Measurements from ENCODE around the gene VN1R2.
"Not testable (repeated sequence)": the region's sequence is repeated elsewhere in the genome, so short reads cannot be mapped to it uniquely, and the experiment has no call there.

Gene VN1R2, protein sequence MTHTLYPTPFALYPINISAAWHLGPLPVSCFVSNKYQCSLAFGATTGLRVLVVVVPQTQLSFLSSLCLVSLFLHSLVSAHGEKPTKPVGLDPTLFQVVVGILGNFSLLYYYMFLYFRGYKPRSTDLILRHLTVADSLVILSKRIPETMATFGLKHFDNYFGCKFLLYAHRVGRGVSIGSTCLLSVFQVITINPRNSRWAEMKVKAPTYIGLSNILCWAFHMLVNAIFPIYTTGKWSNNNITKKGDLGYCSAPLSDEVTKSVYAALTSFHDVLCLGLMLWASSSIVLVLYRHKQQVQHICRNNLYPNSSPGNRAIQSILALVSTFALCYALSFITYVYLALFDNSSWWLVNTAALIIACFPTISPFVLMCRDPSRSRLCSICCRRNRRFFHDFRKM

DNA sequence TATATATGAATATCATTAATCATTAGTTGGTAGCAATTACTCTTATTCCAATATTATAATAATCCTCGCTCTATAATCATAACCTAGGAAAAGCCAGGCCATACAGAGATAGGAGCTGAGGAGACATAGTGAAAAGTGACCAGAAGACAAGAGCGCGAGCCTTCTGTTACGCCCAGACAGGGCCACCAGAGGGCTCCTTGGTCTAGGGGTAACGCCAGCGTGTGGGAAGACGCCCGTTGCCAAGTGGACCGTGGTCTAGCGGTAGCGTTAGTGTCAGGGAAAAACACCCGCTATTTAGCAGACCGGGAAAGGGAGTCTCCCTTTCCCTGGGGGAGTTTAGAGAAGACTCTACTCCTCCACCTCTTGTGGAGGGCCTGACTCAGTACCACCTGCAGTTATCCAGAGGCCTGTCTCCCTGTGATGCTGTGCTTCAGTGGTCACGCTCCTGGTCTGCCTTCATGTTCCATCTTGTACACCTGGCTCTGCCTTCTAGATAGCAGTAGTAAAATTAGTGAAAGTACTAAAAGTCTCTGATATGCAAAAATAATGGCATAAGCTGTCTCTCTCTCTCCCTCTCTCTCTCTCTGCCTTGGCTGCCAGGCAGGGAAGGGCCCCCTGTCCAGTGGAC lies at the start of gene VN1R2:
Gene VN1R2, plus strand, starts transcription at position 578 of the 628 bp plus-strand sequence. CDS start 84 bp downstream, outside the sequence.
- DNase-seq: not testable (repeated sequence)

DNA sequence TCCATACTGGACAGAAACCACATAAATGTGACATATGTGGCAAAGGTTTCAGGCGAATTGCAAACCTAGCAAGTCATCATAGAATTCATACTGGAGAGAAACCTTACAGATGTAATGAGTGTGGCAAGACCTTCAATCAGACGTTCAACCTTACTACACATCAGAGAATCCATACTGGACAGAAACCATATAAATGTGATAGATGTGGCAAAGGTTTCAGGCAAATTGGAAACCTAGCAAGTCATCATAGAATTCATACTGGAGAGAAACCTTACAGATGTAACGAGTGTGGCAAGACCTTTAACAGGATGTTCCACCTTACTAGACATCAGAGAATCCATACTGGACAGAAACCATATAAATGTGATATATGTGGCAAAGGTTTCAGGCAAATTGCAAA lies 46.5 kb upstream of the VN1R2 start:
- not testable (repeated sequence) for DNase-seq

DNA sequence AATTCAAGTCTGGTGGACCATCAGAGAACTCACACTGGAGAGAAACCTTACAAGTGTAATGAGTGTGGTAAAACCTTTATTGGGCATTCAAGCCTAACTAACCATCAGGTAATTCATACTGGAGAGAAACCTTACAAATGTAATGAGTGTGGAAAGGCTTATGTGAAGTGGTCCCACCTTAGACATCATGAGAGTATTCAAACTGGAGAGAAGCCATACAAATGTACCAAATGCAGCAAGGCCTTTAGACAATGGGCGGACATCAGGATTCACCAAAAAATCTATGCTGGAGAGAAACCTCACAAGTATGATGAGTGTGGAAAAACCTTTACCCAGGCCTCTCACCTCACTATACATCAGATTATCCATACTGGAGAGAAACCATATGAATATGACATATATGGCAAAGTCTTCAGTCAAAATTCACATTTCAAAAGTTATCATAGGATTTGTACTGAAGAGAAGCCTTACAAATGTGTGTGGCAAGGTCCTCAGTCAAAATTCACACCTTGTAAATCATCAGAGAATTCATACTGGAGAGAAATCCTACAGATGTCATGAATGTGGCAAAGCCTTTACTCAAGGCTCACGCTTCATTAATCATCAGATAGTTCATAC lies 45.3 kb upstream of the VN1R2 start:
- DNase-seq: no peak

DNA sequence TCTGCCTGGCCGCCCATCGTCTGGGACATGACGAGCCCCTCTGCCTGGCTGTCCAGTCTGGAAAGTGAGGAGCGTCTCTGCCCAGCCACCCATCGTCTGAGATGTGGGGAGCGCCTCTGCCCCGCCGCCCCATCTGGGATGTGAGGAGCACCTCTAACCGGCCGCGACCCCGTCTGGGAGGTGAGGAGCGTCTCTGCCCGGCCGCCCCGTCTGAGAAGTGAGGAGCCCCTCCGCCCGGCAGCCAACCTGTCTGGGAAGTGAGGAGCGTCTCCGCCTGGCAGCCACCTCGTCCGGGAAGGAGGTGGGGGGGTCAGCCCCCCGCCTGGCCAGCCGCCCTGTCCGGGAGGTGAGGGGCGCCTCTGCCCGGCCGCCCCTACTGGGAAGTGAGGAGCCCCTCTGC lies 35.4 kb upstream of the VN1R2 start:
- not testable (repeated sequence) for DNase-seq

DNA sequence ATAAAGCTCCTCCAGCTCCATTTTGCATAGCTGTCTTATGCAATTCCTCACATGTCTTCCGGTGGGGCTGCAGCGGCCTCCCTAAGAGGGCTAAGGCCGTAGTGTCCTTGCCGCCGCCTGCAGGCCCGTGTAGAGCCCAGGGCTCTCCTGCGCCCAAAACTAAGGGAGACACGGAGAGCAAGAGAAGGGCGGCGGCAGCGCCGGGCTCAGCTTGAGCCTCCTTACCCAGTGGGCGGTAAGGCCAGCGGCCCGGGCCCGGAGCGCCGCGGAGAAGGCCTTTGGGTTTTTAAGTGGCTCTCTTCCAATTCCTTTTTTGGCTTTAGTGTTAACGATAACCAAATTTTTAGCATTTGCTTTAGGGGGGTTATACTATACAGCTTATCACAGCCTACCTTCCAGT lies 33.5 kb upstream of the VN1R2 start:
- no peak for DNase-seq

DNA sequence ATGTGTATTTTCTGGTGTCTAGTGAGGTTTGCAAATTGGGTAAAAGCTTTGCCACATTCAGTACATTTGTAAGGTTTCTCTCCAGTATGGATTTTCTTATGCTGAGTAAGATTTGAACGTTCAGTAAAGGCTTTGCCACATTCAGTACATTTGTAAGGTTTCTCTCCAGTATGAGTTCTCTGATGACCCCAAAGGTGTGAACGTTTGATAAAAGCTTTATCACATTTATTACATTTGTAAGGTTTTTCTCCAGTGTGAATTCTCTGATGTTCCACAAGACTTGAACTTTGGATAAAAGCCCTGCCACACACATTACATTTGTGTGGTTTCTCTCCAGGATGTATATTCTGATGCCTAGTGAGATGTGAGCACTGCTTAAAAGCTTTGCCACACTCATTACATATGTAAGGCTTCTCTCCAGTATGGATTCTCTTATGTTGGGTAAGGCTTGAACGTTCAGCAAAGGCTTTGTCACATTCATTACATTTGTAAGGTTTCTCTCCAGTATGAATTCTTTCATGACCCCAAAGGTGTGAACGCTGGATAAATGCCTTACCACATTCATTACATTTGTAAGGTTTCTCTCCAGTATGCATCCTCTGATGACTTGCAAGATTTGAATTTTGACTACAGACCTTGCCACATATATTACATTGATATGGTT lies 20.8 kb upstream of the VN1R2 start:
- DNase-seq: no peak

DNA sequence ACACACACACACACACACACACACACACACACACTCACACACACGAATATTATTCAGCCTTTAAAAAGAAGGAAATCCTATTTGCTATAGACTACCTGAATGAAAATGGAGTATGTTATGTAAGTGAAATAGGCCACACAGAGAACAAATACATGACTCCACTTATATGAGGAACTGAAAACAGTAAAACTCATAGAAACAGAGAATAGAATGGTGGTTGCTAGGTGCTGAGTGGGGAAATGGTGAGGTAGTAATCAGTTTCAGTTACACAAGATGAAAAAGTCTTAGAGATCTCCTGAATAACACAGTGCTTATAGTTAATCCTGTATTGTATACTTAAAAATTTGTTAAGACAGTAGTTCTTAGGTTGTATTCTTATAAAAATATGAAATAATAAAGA lies 11.6 kb upstream of the VN1R2 start:
- no peak for DNase-seq

DNA sequence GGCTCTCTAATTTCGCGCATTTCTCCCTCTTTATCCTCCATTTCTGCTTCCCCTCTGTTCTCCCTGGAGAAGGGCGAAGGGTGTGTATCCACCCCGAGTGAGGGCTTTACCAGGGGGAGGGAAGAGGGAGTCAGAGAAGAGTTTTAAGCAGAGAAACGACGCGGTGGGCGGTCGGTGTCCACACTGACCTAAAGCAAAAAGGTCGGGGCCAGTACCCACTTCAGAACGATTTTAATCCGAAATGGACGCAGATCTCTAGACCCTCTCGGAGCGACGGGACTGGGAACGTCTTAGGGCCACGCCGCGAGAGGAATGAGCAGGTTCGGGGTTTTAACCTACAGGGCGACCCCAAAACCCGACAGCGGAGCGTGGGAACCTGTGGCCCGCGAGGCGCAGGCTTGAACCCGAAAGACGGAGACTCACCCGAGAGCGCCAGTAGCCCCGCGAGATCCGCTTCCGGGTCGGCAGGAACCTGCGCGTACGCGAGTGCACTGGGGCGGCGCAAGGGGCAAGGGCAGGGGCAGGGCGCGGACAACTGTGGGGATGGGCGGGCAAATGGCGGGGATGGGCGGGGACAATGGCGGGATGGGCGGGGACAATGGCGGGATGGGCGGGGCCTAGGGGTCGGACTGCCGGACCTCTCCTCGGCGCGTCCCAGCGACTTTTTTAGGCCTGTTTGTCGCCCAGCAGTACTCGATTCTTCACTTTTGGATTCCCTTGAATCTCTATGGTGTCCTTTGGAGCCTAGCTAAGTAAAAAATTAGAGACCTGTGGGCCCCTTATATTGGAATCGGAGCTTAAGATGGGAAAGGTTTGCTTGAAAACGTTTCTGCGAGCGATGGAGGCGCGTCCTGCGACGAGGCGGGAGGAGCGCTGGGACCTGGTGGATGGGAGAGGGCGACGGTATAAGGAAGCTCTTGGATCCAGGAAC lies 3.4 kb upstream of the VN1R2 start, which contains the start of gene ZNF677:
Gene ZNF677, minus strand, starts transcription at position 463 of the 931 bp plus-strand sequence. CDS start 3,323 bp downstream, outside the sequence.
- peak; percentile 67 for DNase-seq

DNA sequence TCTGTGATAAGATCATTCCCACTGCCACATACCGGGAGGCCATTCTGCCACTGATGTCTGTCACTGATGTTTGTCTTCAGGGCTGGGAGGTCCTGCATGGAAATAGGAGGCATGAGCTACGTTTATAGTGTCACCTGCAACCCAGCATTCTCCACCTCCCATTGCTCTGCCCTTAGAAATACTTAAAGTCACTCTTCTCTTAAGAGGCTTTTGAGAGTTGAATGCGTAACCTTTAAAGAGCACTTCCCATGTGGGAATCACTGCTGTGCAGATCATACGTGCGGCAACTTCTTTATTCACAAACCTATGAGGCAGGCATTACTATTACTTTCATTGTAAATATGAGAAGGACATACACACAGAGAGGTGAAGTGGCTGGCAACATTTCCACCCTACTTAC lies 9.5 kb downstream of the VN1R2 start, which contains the start of gene VN1R4:
Gene VN1R4, minus strand, starts transcription at position 101 of the 400 bp plus-strand sequence. Its CDS starts 58 bp downstream, at position 43.
- DNase-seq: not testable (repeated sequence)

DNA sequence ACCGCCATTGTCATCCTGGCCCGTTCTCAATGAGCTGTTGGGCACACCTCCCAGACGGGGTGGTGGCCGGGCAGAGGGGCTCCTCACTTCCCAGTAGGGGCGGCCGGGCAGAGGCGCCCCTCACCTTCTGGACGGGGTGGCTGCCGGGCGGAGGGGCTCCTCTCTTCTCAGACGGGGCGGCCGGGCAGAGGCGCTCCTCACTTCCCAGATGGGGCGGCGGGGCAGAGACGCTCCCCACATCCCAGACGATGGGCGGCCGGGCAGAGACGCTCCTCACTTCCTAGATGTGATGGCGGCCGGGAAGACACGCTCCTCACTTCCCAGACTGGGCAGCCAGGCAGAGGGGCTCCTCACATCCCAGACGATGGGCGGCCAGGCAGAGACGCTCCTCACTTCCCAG lies 11.8 kb downstream of the VN1R2 start:
- not testable (repeated sequence) for DNase-seq

DNA sequence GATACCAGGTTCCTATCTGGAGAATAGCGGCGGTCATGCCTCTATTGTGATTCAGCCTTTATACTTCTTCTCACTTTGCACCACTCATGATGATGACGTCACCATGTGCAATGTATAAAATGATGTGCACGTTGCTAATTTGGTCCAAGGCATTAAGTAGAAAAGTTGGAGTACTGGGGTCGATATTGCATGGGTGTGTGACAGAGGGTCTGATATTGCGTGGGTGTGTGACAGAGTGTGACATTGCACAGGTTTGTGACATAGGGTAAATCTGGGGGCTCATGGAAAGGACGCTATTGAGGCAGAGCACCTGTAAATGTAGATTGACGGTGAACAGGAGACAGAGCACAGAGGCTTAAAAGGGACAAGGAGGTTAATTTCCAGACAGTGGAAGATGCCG lies 14.0 kb downstream of the VN1R2 start:
- DNase-seq: no peak

DNA sequence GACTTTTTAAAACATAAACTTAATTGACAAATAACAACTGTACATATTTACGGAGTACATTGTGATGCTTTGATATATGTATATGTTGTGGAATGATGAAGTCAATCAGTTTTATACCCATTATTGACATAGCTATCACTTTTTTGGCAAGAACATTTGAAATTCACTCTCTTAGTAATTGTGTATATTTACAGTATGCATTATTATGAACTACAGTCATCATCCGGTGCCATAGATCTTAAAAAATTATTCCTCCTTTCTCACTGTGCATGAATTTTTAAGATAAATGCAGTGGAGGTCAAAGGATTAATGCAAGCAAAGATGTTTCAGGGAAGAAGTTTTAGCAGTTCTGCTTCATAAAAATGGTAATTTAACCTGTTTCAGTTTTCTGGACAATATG lies 17.4 kb downstream of the VN1R2 start:
- DNase-seq: no peak

DNA sequence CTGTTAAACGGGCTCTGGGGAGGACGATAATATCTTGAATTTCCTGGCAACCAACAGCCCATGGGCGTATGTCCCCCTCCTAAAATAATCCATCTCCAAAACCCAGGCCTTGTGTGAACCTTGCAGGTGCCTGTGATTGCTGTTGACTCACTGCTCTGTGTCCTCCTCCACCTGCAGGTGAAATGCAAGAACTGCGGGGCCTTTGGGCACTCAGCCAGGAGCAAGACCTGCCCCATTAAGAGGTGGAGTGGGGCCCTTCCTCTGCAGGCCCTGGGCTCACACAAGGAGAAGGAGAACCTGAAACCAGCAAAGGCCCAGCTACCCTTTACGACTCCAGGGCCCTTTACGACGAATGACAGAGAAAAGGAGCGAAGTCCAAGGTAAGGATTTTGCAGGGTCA lies 23.9 kb downstream of the VN1R2 start:
- DNase-seq: not testable (repeated sequence)

DNA sequence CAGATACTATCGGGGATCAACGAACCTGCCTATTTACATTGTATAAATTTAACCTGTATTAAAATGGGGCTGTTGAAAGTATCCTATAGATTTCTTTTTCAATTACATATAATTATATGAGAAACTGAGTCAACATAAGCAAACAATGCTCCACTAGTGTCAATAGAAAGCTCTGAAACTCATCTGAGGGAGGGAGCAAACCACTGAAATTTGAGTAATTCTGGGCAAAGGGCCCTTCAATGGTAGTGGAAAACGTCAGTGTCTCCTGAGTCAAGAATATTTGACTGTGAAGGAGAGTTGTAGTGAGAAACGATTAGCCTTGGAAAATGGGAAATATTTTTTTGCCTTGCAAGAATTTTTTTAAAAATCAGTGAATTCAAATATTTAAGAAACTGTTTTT lies 27.0 kb downstream of the VN1R2 start:
- no peak for DNase-seq

DNA sequence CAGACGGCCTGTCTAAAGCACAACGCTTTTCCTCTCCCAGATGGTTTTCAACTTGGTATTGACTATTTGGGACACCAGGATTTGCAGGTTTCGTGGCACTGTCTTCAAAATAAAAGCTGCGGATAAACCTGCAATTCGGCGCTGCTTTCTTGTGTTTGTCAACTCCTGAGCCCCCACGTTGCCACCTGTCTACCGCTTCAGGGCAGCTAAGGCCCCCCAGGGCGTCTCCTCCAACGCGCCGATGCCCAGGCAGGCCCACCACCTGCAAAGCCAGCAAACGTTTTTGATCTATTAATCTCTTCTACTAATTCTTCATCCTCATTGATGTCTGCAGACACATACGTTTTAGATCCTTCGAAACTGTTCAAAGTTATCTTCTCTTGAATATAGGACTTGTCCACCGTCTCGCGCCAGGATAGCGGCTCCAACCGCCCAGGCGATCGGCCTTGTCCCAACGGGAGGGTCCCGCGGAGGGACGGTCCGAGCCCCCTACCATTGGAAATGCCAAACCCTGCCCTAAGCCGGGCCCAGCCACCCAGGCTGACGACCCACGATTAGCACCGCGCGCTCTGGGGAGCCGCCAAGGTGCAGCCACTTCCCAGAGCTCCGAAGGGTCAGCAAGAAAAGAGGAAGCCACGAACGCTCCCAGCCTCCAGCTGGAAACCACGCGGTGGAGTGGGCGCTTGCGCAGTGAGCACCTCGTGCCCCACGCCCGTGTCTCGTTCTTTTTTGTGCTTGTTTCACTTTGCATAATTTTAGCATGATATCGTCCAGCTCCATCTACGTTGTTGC lies 32.9 kb downstream of the VN1R2 start:
- no peak for DNase-seq

DNA sequence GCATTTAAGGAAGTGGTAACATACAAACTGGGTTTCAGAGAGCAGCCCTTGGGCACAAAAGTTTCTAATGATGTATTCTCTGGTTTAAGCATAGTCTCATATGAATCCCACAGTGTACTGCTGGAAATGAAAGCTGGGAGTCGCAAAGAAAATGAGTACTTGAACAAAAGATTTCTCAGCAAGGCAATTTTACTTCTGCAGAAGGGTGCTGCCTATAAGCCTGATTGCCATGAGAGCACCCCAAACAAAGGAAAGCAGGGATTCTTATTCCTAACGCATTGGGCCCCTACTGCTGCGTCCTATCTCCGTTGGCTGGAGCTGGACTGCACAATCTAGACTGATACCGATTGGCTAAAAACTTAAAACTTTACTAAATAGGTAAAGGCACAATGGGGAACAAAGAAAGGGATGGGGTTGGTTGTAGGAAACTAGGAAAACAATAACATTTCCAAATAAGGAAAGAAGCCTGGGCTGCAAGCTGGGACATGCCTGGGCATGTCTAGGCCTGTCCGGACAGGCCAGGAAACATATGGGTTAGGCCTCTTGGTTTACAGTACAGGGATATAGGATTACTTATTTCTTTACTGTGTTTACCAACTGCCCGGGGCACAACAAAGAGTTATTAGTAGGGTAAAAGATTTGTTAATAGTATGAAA lies 36.8 kb downstream of the VN1R2 start:
- no peak for DNase-seq

DNA sequence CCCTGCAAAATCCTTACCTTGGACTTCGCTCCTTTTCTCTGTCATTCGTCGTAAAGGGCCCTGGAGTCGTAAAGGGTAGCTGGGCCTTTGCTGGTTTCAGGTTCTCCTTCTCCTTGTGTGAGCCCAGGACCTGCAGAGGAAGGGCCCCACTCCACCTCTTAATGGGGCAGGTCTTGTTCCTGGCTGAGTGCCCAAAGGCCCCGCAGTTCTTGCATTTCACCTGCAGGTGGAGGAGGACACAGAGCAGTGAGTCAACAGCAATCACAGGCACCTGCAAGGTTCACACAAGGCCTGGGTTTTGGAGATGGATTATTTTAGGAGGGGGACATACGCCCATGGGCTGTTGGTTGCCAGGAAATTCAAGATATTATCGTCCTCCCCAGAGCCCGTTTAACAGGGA lies 43.2 kb downstream of the VN1R2 start:
- not testable (repeated sequence) for DNase-seq

DNA sequence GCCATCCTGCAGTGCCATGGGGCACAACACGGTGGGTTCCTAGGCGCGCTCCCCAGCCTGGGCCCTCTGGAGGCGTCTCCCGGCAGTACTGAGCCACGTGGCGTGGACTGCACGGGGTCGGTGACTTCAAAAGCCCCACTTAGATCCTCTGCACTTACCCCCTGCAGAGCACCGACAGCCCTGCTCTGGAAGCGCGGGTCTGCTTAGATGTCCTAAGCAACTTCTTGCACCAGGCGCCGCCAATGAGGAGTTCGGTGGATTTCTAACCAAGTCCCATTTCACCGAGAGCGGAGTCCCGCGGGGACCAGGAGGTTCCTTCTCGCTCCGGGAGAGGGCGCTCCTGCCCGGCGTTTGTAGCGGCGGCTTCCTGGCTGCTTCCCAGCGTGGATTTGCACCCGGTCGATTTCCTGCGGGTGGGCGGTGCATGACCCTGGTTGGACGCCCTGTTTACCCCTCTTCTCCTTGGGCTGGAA lies 50.3 kb downstream of the VN1R2 start:
- DNase-seq: no peak
